Measurements from ENCODE around the gene DNAJC21. TPM values are rescaled to one million over a fixed set of nuclear protein-coding genes. Genes with fewer than 3 reads are reported as not detected.

DNAJC21 gene
- total and polyA plus RNA-seq, 9 of the 15 experiments (the other 6 are each of a cell fraction or from before 2014, with no cell fraction given) = 26.6 to 105 (median 70.7) TPM

GRCh38 chr5:34899066-34899465 lies 30.3 kb upstream of the DNAJC21 start:
- ATAC-seq (no peak), FAIRE-seq (no peak), DNase-seq (ENCODE audit: extremely low read depth in 1 of 4, low spot score in 3 of 4) (no peak)
- Histone ChIP-seq H2AFZ (ENCODE audit: low read depth, low read length) (no peak overlapping the region), H3K9me3 (replicated peaks; ENCODE audit: control insufficient read depth, insufficient read depth, low read depth, low read length) (no peaks in the 10 kb centered on the region), H3K36me3 (ENCODE audit: control insufficient read depth, insufficient read depth, low read length) (peaks cover 6% of the 10 kb centered on the region; the same call in 2 of the 3 replicates), H3K4me3 (no peak overlapping the region), H3K9me1 (ENCODE audit: control insufficient read depth, insufficient read depth, low read length) (no peaks in the 10 kb centered on the region), H3K4me2 (ENCODE audit: insufficient read depth, low read length) (no peak overlapping the region), H3K27ac (ENCODE audit: extremely low read depth, low read depth, low read length) (no peak overlapping the region), H4K20me1 (replicated peaks; ENCODE audit: control insufficient read depth, insufficient read depth, low read length) (no peaks in the 10 kb centered on the region), H3K4me1 (replicated peaks in 1 of 2; ENCODE audit: control insufficient read depth in 2 of 2, insufficient read depth in 2 of 2, low read length in 2 of 2) (peaks cover 11 to 22% of the 10 kb centered on the region in 2 experiments), H3K27me3 (ENCODE audit: control insufficient read depth in 2 of 2, insufficient read depth in 2 of 2, low read length in 2 of 2) (no peaks in the 10 kb centered on the region), H3K79me2 (ENCODE audit: control insufficient read depth, insufficient read depth, low read length) (no peaks in the 10 kb centered on the region), H3K9ac (ENCODE audit: insufficient read depth in 1 of 2, low read depth in 2 of 2, low read length in 2 of 2) (no peak overlapping the region)
- no TSS peak for BruUV-seq (replicated peaks)
- 60% methylated on average over 2 of the region's 2 CpGs for WGBS (ENCODE audit: insufficient coverage, low coverage, missing lambda C conversion rate)
- TF ChIP-seq, protein P1, sequence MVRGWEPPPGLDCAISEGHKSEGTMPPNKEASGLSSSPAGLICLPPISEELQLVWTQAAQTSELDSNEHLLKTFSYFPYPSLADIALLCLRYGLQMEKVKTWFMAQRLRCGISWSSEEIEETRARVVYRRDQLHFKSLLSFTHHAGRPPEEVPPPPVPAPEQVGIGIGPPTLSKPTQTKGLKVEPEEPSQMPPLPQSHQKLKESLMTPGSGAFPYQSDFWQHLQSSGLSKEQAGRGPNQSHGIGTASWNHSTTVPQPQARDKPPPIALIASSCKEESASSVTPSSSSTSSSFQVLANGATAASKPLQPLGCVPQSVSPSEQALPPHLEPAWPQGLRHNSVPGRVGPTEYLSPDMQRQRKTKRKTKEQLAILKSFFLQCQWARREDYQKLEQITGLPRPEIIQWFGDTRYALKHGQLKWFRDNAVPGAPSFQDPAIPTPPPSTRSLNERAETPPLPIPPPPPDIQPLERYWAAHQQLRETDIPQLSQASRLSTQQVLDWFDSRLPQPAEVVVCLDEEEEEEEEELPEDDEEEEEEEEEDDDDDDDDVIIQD (CRISPR knock-in tag; IDR thresholded peaks at IDR 0.05) = no peak
- TF ChIP-seq KLF13 (tag; IDR thresholded peaks at IDR 0.05; ENCODE audit: borderline replicate concordance, low read depth) = no peak
- TF ChIP-seq ZNF124 (CRISPR knock-in tag; IDR thresholded peaks at IDR 0.05) = no peak
- no peak for TF ChIP-seq ELF4 (CRISPR knock-in tag; IDR thresholded peaks at IDR 0.05)
- TF ChIP-seq TCF7 (IDR thresholded peaks at IDR 0.05; ENCODE audit: borderline replicate concordance) = no peak
- TF ChIP-seq NFE2 (IDR thresholded peaks at IDR 0.05; ENCODE audit: low read depth) = no peak
- no peak for TF ChIP-seq MEIS2 (IDR thresholded peaks at IDR 0.05; ENCODE audit: partially characterized antibody)
- no peak for TF ChIP-seq ZNF277 (CRISPR knock-in tag; IDR thresholded peaks at IDR 0.05; ENCODE audit: borderline replicate concordance)
- CTCF ChIA-PET (ENCODE audit: low intra/inter-chr PET ratio) = interaction anchor here (0.6 to 2.5 kb wide), 6 partner anchors 286 to 901 kb away, joined by 3 to 38 read pairs (median 10); no protein-coding TSS in a partner anchor
- in situ Hi-C loops (cut with MboI) (loop anchor here (10.0 kb wide), 1 partner anchor 414 kb away; no protein-coding TSS in a partner anchor), intact Hi-C loops (cut with micrococcal nuclease) (loop anchor here (2.0 to 5.0 kb wide), 5 partner anchors 67 to 316 kb away; no protein-coding TSS in a partner anchor)
- POLR2A ChIA-PET = interaction anchor here (1.0 to 1.9 kb wide), 6 partner anchors 10 to 376 kb away, joined by 3 to 7 read pairs (median 3); partner anchors contain the start of genes BRIX1 and RAD1
